IMR-90 (cell line): ENCODE results near the gene EEF1AKMT2. TPM values are rescaled to one million over a fixed set of nuclear protein-coding genes. Genes with fewer than 3 reads are reported as not detected.
A peak's percentile ranks its signal among the peaks of the same experiment; 100 is the strongest.

ENCODE experiments used
- ATAC-seq: fragments of 200-7000 bp; cut with Tn5 transposase; 2 replicates; pipeline ENCODE4 v1.9.1; 2020; ENCODE audit warnings: low read depth, mild to moderate bottlenecking, moderate library complexity
- BruUV-seq: library from RNA; stranded (reverse); fragments of 400-500 nt; replicated peaks from 2 replicates; lab custom pipeline; 2021; lab: Mats Ljungman, UMichigan
- CTCF ChIA-PET: fragments of 300-600 bp; formaldehyde crosslinking; extraction: SDS; loops from one replicate; lab custom pipeline; 2021; ENCODE audit warnings: antibody characterized with exemption; lab: Yijun Ruan, JAX
- POLR2A ChIA-PET: fragments of 300-600 bp; sonication (Branson Sonifier 250); formaldehyde crosslinking; loops from one replicate; lab custom pipeline; 2022; ENCODE audit warnings: antibody characterized with exemption; ENCODE audit not compliant: unreplicated experiment; lab: Charles Lee
- DNase-seq: peaks from one replicate; pipeline ENCODE4 v3.0.0; 2013
- H2AFZ ChIP-seq: replicated peaks from 2 replicates; pipeline ENCODE3; 2013; ENCODE audit warnings: low read length, mild to moderate bottlenecking; ENCODE audit not compliant: poor library complexity
- H2AK5ac ChIP-seq: 2 replicates; pipeline ENCODE4 v1.6.1; 2013; ENCODE audit warnings: low read depth, low read length, inconsistent platforms
- H2AK9ac ChIP-seq: replicated peaks from 2 replicates; pipeline ENCODE3; 2013; ENCODE audit warnings: mild to moderate bottlenecking, low read depth, low read length, moderate library complexity; ENCODE audit not compliant: poor library complexity
- H2BK120ac ChIP-seq: 2 replicates; pipeline ENCODE4 v1.6.1; 2013; ENCODE audit warnings: low read depth, low read length, inconsistent platforms
- H2BK15ac ChIP-seq: 3 replicates; pipeline ENCODE4 v1.6.1; 2013; ENCODE audit warnings: low read depth, low read length, inconsistent platforms
- H2BK20ac ChIP-seq: 2 replicates; pipeline ENCODE4 v1.6.1; 2013; ENCODE audit warnings: low read depth, mild to moderate bottlenecking, inconsistent platforms, low read length, moderate library complexity
- H2BK5ac ChIP-seq: 2 replicates; pipeline ENCODE4 v1.6.1; 2013; ENCODE audit warnings: mild to moderate bottlenecking, low read depth, low read length, inconsistent platforms; ENCODE audit not compliant: poor library complexity, severe bottlenecking
- H3K14ac ChIP-seq: replicated peaks from 2 replicates; pipeline ENCODE4 v1.6.1; 2013; ENCODE audit warnings: low read depth, low read length, inconsistent platforms
- H3K18ac ChIP-seq: 2 replicates; pipeline ENCODE4 v1.6.1; 2013; ENCODE audit warnings: low read depth, low read length, control low read depth
- H3K23ac ChIP-seq: 2 replicates; pipeline ENCODE4 v1.6.1; 2013; ENCODE audit warnings: low read depth, low read length, inconsistent platforms
- H3K27ac ChIP-seq: 2 replicates; pipeline ENCODE4 v1.5.1; 2013; ENCODE audit warnings: mild to moderate bottlenecking, control low read depth, low read length; ENCODE audit not compliant: insufficient read depth
- H3K27me3 ChIP-seq: 2 replicates; pipeline ENCODE4 v1.6.1; 2013; ENCODE audit warnings: low read length; ENCODE audit not compliant: control insufficient read depth, insufficient read depth
- H3K36me3 ChIP-seq: 2 replicates; pipeline ENCODE4 v1.6.1; 2013; ENCODE audit warnings: low read length, mixed read lengths; ENCODE audit not compliant: control insufficient read depth, insufficient read depth
- H3K4ac ChIP-seq: 2 replicates; pipeline ENCODE4 v1.6.1; 2013; ENCODE audit warnings: low read depth, low read length, inconsistent platforms
- H3K4me1 ChIP-seq: 2 replicates; pipeline ENCODE4 v1.6.1; 2013; ENCODE audit warnings: low read length, mixed read lengths; ENCODE audit not compliant: control insufficient read depth, insufficient read depth
- H3K4me2 ChIP-seq: 2 replicates; pipeline ENCODE4 v1.6.1; 2013; ENCODE audit warnings: low read depth, mild to moderate bottlenecking, control low read depth, low read length, moderate library complexity
- H3K4me3 ChIP-seq: 2 replicates; pipeline ENCODE4 v1.5.1; 2013; ENCODE audit warnings: low read depth, mild to moderate bottlenecking, control low read depth, low read length, moderate library complexity; ENCODE audit not compliant: insufficient read depth
- H3K56ac ChIP-seq: 2 replicates; pipeline ENCODE4 v1.6.1; 2013; ENCODE audit warnings: low read length, inconsistent platforms; ENCODE audit not compliant: insufficient read depth; ENCODE audit errors: extremely low read depth
- H3K79me1 ChIP-seq, 2 experiments: 2 replicates each; pipeline ENCODE4 v1.6.1; 2013; ENCODE audit warnings: low read length in 2 of 2, inconsistent platforms in 1 of 2, low read depth in 1 of 2
- H3K9ac ChIP-seq: 2 replicates; pipeline ENCODE4 v1.6.1; 2013; ENCODE audit warnings: low read depth, low read length, control low read depth
- H3K9me1 ChIP-seq: 2 replicates; pipeline ENCODE4 v1.6.1; 2013; ENCODE audit warnings: low read length, inconsistent platforms; ENCODE audit not compliant: insufficient read depth
- H3K9me3 ChIP-seq: 2 replicates; pipeline ENCODE4 v1.6.1; 2013; ENCODE audit warnings: low read length; ENCODE audit not compliant: control insufficient read depth, insufficient read depth
- H4K20me1 ChIP-seq: 2 replicates; pipeline ENCODE4 v1.6.1; 2013; ENCODE audit warnings: low read length, inconsistent platforms; ENCODE audit not compliant: insufficient read depth
- H4K5ac ChIP-seq: 2 replicates; pipeline ENCODE4 v1.6.1; 2013; ENCODE audit warnings: mild to moderate bottlenecking, low read depth, low read length, control low read depth
- H4K8ac ChIP-seq, 2 experiments: 2 replicates each; pipeline ENCODE4 v1.6.1; 2013; ENCODE audit warnings: low read depth in 2 of 2, low read length in 2 of 2, control low read depth in 1 of 2, inconsistent platforms in 1 of 2
- H4K91ac ChIP-seq: 2 replicates; pipeline ENCODE4 v1.6.1; 2013; ENCODE audit warnings: low read depth, low read length, inconsistent platforms; ENCODE audit not compliant: insufficient read depth
- MXI1 ChIP-seq: IDR thresholded peaks from 2 replicates; pipeline ENCODE4 v1.6.1; 2012; ENCODE audit warnings: low read depth, mild to moderate bottlenecking, low read length, moderate library complexity, borderline replicate concordance
- RAD21 ChIP-seq: IDR thresholded peaks from 2 replicates; pipeline ENCODE4 v1.6.1; 2012; ENCODE audit warnings: low read length, improper control_type of control experiment
- WGBS, 2 experiments: methylation state at CpG; one replicate each; pipeline versions ENCODE4 v1.1.5 to v1.1.7; 2013; ENCODE audit warnings: missing lambda C conversion rate in 2 of 2; ENCODE audit not compliant: insufficient read length in 1 of 2; ENCODE audit errors: extremely low coverage in 2 of 2; 5-methylcytosine and 5-hydroxymethylcytosine counted together
- dilution Hi-C: fragments of 300-500 bp; cut with HindIII; formaldehyde crosslinking; loops from one replicate; pipeline ENCODE4 v1.14.3; 2018; ENCODE audit warnings: low sequenced_read_pairs; ENCODE audit not compliant: unreplicated experiment
- in situ Hi-C: fragments of 300-500 bp; cut with MboI; formaldehyde crosslinking; loops from 3 replicates; pipeline ENCODE4 v1.14.3; 2019; ENCODE audit warnings: low sequenced_read_pairs, inconsistent platforms, mixed read lengths
- intact Hi-C: fragments of 100-400 bp; cut with micrococcal nuclease; formaldehyde crosslinking; loops from 2 replicates; pipeline ENCODE4 v1.10.0; 2022
- polyA plus RNA-seq, 3 experiments: library from polyadenylated mRNA; depleted of rRNA; stranded (reverse); fragments of >200 nt; gene quantifications; 2 replicates each; pipeline ENCODE4 v1.2.3, GENCODE V29; 2012; ENCODE audit warnings: low replicate concordance in 1 of 3
- total RNA-seq: library from RNA; depleted of rRNA; stranded (reverse); fragments of >200 nt; gene quantifications from 2 replicates; pipeline ENCODE4 v1.2.3, GENCODE V29; 2012

EEF1AKMT2 gene
- total and polyA plus RNA-seq, 2 of the 4 experiments (the other 2 are of a cell fraction): 9.7 to 12.7 TPM

DNA sequence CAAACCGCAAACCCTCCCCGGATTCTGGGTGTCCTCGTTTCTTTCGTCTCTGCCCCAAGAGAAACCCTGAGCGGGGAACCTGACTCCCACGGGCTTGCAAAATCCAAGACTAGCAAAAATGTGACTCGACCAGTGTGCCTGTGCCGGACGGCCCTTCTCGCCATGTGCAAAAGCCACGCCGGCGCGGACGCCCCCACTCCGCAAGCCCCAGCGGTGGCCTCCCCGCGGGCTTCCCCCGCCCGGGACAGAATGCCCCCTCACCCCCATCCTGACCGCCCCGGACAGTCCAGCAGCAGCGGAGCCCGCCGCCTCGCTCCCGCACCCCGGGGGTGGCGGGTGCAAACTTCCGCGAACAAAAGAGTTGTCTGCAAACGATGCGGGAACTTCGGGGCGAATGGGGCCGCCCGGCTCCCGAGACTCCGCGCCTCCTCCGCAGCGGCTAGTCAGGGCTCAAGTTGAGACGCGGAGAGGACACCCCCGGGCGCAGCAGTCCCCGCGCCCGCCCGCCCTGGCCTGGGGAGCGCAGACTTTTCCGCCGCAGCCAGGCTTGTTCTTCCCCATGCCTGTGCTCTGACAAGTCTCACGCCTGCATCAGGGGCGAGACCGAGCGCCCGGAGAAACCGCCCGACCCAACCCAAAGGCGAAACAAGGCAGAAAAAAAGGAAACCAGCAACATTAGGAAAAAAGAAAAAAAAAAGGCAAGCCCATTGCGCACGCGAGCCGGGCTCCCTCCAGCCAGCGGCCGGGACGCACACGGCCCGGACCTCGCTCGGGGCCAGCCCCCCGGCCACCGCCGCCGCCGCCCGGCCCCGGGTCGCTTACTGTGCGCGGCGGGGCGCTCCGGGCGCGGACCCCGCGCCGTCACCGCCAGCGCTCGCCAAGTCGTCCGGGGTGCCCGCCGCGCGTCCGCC lies 48.2 kb downstream of the EEF1AKMT2 start:
- Histone ChIP-seq H2BK120ac (no peak overlapping the region), H3K79me1 (peaks cover 0 to 35% of the 10 kb centered on the region in 2 experiments), H3K9me1 (no peaks in the 10 kb centered on the region), H3K9ac (peak overlapping the region; percentile 72), H2BK15ac (no peak overlapping the region), H3K14ac (no peak overlapping the region), H3K4me1 (peaks cover 11% of the 10 kb centered on the region), H3K18ac (no peak overlapping the region), H2AFZ (peak overlapping the region; percentile 92), H4K5ac (no peak overlapping the region), H3K36me3 (peaks cover 2% of the 10 kb centered on the region), H3K27ac (peak overlapping the region; percentile 46; the same call in 1 of the 2 replicates), H2AK5ac (no peak overlapping the region), H2BK20ac (no peak overlapping the region), H2AK9ac (no peak overlapping the region), H4K20me1 (peaks cover 16% of the 10 kb centered on the region), H3K27me3 (no peaks in the 10 kb centered on the region), H3K4me2 (peak overlapping the region; percentile 82), H3K4ac (no peak overlapping the region), H2BK5ac (no peak overlapping the region), H4K91ac (no peak overlapping the region), H3K23ac (no peak overlapping the region), H3K9me3 (no peaks in the 10 kb centered on the region), H3K4me3 (peak overlapping the region; percentile 82), H3K56ac (no peak overlapping the region), H4K8ac (no peak overlapping the region)
- TF ChIP-seq MXI1: peak; percentile 92
- no peak for TF ChIP-seq RAD21
- DNase-seq: no peak
- ATAC-seq: peak; percentile 22
- dilution Hi-C loops (no loop called here), in situ Hi-C loops (loop anchor here (5.0 kb wide), 1 partner anchor 206 kb away; no protein-coding TSS in a partner anchor), intact Hi-C loops (loop anchor here (2.0 to 5.0 kb wide), 5 partner anchors 41 to 751 kb away; partner anchors contain the start of gene EEF1AKMT2)
- 1% methylated on average over 26 of the region's 101 CpGs; no CpG with 5 or more reads in 1 of the 2 experiments for whole genome bisulfite sequencing, 2 experiments
- no TSS peak for BruUV-seq
- ChIA-PET POLR2A (no interaction called here), CTCF (interaction anchor here (2.4 kb wide), 1 partner anchor 16 kb away, joined by 11 read pairs; no protein-coding TSS in a partner anchor)
